ENCODE results near the gene ATP6V0E1.

ATP6V0E1 gene

DNA sequence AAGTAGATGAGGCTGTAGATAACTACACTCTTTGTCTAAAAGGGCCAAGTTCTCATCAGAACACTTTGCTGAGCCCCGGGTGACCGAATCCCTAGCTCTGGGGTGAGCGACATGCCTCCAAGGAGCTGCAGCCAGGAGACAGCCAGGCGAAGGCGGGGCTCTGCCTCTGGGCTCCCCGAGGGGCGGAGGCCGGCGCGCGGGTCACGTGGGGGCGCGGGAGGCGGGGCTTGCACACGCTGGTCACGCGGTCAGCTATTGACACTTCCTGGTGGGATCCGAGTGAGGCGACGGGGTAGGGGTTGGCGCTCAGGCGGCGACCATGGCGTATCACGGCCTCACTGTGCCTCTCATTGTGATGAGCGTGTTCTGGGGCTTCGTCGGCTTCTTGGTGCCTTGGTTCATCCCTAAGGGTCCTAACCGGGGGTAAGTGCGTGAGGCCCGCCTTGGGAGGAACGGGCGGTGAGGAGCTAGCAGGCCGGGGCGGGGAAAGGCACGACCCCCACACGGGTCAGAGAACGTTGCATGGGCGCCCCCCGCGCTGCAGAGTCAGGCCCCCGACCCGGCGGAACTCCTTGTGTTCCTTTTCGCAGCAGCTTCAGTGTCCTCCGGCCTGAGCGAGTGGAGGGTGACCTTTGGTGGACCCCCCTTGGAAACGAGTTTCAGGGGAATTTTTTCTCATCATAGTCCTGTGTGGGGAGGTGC is at the start of gene ATP6V0E1:
TSS of gene ATP6V0E1 (plus strand) at position 230 of the 702 bp plus-strand sequence. CDS start at position 320, 90 bp downstream.
- DNase-seq: peak; percentile 90

DNA sequence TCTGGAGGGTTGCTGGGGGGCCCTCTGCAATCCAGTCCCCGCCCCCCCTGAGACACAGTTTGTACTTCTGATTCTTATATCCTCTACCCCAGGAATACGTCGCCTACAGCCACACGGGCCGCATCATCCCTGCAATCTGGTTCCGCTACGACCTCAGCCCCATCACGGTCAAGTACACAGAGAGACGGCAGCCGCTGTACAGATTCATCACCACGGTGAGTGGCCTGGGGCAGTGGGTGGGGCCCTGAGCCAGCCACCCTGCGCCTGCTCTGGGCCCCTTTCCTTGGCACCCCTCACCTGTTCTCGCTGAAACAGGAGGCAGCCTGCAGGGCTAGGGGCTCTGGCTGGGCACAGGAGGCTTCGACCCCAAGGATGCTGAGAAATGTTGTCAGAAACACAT is 48.5 kb upstream of the ATP6V0E1 start:
- DNase-seq: no peak

DNA sequence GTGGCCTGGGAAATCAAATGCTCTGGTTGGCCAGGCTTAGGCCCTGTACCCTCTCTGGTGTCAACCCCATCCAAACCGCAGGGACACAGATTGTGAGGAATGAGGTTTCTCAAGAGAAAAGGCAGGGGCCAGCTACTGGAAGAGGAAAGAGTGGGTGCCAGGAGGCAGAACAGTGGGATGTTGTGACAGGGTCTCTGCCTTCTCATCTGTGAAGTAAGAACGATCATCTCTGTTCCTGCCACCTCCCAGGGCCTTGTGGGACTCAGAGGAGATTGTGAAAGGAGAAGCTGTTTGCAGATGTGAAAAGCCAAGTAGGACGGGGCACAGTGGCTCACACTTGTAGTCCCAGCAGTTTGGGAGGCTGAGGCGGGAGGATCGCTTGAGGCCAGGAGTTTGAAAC is 47.2 kb upstream of the ATP6V0E1 start:
- no peak for DNase-seq

DNA sequence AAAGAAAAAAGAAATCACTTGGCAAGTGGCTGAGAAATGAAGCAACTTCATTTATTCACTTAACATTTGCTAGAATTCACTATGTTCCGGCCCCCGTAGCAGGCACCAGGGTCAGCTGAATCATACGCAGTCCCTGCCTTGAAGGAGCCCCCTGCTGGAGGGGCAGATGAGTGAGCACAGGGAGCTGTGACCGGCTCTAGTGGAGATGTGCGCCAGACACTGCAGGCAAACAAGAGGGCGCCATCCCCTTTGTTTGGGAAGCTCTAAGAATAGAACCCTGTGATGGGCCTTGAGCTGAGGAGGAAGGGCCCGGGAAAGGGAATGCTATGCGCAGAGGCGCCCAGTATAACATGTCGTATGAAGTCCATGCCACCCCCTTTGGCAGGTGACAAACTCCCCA is 44.5 kb upstream of the ATP6V0E1 start:
- DNase-seq: no peak

DNA sequence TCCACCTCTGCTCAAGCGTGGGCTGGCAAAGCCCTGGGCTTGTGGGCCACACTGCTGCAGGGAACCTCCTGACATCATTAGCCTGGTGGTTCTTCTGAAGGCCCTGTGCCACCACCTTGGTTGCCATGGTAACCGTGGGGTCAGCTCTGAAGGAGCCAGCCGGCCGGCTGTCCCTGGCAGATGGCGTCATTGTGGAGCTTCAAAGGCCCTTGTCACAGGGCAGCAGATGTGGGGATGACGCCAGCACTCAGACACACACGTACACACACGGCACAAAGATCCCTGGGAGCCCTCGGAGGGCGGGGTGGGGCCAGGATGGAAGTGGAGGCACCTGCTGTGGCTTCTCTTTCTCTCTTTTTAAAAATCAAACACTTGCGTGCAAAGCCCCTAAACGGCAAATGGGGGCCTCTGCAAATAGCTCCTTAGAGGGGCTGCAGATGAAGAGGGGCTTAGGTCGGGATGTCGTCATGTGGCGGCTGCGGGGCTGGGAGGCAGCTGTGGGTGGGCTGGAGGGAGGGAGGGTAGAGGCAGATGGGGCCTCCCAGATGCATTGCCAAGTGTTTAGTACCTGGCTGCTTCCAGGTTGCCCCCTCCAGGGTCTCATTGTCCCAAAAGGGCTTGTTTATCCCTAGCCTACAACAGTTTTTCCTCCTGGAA is 43.8 kb upstream of the ATP6V0E1 start:
- DNase-seq: no peak

DNA sequence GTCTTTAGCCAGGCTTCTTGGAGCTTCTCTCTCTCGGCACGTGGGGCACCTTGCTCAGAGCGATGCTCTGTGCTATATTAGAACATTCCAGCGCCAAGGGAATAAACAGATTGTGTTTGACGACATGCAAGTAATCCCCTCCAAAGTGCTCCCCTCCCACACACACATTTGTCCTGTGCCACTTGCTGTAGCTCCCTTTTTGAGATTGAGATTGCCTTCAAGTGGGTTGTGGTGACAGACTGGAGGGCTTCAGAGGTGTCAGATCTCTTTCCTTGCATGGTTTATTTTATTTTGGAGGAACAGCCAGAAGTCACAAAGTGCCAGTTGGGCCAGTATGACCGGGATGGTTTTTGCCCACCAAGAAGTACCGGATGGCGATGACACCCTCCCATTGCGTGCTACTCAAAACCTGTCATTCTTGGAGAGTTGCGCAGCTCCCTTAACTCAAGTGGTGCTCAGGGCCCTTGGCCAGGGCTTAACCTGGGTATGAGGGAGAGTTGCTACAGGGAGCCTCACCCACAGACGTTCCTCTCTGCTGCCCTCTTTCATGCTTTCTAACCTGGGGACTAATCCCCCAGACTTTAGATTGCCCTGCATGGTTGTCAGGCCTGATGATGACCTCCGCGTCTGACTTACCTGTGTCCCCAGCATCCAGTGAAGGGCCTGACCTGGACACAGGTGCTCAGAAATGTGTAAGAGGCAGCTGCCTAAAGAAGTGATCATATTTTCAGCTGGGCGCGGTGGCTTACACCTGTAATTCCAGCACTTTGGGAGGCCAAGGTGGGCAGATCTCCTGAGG is 43.1 kb upstream of the ATP6V0E1 start:
- no peak for DNase-seq

DNA sequence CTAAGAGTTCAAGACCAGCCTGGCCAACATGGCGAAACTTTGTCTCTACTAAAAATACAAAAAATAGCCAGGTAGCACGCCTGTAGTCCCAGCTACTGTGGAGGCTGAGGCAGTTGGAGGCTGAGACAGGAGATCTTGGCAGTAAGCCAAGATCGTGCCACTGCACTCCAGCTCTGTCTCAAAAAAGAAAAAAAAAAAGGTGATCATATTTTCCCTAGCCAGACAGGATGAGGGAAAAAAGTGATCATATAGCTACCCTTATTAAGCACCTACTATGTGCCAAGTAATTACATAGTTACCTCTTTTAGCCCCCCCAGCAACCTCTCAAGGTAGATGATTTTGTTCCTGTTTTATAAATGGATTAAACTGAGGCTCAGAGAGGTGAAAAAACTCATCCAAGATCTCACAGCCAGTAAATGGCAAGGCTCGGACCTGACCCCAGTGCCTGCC is 42.5 kb upstream of the ATP6V0E1 start:
- no peak for DNase-seq

DNA sequence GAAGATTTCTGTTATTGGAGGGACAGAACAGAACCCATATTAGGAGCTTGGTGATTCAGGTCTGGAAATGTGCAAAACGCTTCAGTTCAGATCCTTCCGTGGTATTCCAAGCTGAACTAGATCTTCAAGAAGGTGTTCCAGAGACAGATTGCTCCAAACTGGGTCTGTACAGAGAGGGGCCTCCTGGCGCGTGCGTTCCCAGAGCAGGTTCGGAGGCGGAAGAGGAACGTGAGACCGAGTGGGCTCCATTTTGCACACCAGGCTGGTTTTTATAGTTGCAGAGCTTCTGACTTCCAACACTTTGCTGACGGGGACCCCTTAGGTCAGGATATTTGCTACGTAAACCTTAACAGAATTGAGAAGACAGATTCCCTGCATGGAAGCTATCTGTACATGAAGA is 41.0 kb upstream of the ATP6V0E1 start:
- no peak for DNase-seq

DNA sequence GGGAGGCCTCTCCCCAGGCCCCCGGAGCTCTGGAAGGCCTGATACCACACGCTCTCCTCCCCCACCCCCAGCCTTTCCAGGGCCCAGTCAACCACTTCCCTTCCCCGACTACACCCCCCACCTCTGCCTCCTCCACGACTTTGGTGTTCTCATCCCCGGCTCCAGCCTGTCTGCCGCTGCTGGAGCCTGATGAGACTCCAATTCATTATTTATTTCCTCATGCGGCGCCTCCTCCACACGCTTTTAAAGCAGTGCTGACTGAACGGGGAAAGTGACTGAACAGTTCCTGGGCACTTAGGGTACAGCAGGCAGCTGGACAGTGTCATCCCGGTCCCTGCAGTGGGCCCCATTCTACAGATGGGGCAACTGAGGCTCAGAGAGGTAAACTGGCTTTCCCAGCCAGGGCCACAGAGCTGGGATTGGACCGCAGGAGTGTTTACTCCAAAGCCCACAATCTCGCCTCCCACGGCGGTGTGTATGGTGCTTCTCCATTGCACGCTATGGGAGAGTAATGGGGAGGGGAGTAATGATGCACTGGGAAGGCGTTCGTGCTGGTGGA is 40.2 kb upstream of the ATP6V0E1 start:
- DNase-seq: no peak

DNA sequence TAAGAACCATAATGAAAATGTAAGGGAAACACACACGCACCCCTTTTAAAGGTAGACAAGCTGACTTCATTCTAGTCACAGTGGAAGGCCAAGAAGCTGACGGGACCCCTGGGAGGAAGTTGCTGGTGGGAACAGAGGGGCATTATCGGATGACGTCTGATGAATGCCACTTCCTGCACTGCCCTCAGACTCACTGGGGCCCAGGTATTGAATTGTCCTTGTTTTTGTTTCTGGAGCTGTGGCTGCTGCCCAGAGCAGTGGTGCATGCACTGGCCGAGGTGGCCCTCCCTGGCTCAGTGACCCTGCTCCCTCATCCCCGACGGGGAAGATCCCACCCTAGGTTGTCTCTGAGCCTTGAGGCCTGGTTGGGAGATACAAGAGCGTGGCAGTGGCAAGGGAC is 39.7 kb upstream of the ATP6V0E1 start:
- no peak for DNase-seq

DNA sequence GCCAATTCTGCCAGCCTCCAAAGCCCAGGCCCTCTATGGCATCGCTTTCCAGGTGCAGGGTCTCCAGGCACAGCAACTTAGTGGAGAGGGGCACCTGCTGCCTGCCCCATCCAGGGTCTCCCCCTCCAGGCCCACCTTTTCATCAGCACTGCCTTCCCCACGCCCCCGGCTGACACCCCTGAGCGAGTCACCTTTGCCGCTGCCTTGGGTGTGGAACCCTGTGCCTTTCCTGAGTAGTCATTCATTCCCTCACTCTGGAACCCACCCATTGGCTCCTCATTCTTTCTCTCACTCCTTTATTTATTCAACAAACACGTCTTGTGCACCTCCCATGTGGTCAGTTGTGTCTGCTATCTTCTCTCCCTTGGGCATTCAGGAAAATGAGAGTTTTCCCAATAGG is 38.8 kb upstream of the ATP6V0E1 start:
- DNase-seq: no peak

DNA sequence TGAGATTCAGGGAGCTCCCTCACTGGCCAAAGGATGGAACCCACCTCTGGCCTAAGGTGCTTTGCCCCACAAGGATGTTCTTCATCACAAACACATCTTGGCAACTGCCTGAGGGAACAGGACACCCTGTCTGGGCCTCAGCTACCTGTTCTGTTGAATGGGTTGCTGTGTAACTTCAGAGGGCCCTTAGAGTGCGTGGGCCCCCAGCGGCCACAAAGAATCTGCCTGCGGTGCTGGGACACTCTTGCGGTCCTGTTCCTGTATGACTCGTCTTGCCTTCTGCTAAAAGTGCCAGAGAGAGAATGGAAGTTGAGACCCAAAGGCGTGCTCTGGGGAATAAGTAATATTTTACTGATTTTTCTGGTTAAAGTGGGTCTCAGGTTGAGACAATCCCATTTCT is 38.4 kb upstream of the ATP6V0E1 start:
- no peak for DNase-seq

DNA sequence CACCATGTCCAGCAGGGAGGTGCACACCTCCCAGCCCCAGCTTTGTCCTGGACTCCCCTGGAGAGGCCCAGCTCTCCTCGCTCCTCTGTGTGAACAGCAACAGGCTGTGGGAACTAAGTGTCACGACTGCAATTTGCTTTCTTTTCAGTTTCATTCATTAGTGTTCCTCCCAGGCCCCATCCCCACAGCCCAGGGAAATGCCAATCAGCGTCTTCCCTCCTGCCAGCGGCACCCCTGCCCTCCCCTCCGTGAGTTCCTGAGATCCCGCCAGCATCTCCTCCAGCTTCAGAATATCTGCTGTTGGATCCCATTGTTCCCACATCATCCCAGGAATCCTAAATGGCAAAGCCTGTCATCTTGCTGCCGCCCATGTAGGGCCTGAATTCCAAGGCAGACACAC is 37.4 kb upstream of the ATP6V0E1 start:
- DNase-seq: no peak

DNA sequence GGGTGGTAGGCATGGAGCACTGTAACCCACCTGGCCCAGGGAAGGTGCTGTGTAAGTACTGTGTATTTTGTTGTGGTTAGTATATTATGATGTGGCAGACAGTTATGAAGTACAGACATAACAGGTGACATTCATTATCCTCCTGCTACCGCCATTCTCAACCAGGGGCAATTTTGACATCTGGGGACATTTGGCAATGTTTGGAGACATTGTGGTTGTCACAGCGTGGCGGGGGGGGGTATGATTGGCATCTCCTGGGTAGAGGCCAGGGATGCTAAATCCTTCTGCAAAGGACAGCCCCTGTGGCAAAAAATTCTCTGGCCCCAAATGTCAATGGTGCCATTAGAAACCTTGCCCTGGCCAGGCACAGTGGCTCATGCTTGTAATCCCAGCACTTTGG is 34.1 kb upstream of the ATP6V0E1 start:
- DNase-seq: no peak

DNA sequence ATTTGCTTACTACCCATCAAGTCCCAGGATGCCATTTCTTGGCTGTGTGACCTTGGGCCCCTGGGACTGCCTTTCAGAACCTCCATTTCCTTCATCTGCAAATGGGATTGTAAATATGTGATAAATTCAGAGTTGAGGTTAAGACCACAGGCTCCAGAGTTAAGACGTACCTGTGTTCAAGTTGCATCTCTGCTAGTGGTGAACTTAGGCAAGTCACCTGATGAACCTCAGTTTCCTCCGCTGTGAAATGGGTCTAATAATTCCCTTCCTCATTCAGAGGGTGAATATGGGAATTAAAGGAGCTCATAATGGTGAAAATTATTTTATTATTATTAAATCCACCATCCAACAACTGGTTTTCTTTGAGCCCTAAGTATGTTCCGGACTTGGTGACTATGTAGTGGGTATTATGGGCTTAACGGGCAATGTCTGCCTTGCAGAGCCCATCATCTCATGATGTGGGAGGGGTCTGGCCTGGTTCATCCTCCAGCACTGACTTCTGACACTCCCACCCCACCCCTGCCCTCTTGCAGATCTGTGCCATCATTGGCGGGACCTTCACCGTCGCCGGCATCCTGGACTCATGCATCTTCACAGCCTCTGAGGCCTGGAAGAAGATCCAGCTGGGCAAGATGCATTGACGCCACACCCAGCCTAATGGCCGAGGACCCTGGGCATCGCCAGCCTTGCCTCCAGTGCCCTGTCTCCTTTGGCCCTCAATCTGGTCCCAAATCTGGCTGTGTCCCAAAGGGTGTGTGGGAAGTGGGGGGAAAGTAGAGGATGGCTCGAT is 33.2 kb upstream of the ATP6V0E1 start:
- DNase-seq: no peak

DNA sequence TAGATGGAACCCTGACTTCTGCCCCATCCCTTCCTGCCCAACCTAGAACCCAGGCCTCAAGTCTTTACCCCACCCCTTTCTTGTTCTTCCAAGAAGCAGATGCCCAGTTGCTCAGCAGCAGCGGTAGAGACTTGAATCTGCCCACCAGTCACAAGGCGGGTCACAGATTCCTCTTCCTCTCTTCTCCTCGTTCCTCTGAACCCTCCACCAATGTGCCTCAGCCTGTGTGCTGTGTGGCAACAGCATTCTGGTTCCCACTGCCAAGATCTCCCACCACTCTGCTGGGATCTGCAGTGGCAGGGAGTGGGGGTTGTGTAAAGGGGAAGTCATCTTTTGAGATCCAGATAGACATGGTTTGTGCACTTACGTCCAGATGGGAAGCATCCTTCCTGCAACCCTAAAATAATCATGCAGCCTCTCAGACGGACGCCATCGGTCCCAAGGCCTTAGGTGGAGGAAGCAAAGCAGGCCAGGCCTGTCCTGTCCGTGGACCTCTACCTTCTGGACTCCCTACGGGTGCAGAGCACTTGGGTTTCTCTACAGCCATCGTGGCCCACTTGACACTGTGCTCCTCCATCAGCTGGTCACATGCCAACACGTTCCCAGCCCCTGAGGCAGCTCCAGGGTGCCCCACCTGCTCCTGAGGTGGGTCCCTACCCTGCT is 32.1 kb upstream of the ATP6V0E1 start:
- DNase-seq: no peak

DNA sequence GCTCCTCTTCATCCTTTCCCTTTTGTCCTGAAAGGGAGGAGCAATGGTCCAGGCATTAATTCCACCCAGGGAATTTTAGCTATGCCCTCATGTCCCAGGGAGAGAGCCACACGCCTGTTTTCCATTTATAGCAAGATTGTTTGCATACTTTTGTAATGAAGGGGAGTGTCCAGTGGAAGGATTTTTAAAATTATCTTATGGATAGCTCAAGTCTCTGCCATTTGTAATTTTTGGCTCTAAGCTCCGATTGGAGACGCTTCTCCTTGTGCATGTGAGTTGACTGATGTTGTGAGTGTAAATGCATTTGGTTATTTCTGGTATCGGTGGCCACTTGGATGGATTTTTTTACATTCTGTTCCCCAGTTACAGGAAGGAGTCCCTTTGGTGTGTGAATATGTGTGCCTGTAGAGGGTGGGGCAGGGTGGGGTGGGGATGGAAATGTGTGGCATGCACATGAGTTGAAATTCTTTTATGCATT is 31.5 kb upstream of the ATP6V0E1 start:
- DNase-seq: no peak

DNA sequence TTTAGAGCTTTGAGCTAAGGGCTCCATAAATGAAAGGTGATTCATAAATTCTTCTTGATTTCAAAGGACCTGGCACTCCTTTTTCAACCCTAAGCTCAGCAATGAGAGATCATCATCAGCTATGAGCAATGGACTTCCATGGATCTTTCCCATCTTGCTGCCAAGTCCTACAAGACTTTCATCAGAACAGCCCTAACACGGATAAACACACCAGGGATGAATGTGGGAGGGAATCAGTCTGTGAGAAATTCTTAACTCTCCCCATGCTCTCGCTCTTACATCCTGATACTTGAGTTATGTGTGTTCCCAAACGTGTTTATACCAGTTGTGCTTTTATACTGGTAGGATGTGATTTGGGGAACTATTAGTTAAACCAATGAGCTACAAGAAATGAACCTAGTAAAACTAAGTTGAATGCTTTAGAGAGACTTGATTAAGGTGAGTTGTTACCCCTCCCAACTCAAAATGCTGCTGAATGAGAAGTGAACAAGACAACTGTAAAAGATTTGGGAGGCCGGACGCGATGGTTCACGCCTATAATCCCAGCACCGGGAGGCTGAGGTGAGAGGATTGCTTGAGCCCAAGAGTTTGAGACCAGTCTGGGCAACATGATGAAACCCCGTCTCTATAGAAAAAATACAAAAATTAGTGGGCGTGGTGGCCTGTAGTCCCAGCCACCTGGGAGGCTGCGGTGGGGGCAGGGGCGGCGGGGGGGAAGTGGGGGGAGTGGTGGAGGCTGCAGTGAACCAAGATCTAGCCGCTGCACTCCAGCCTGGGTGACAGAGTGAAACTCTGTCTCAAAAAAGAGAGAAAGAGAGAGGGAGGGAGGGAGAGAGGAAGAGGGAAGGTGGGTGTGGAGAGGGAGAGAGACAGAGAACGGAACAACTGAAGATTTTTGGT is 29.5 kb upstream of the ATP6V0E1 start:
- no peak for DNase-seq

DNA sequence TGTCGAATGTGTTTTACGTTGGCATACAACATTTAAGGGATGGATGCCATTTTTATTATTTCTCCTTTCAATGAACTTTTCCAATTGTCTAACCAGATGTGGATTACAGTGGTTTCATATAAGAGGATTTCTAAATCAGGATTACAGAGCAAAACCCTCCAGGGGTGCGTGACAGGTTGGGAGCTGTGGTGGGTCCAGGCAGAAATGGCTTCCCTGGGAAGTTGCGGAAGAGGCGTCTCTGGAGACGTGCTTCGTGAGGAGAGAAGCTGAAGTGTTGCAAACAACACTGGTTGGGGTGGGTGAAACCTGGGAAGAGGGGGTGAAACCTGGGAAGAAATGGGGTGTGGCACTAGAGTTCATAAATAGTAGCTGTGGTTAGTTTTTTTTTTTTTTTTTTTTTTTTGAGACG is 28.8 kb upstream of the ATP6V0E1 start:
- DNase-seq: no peak

DNA sequence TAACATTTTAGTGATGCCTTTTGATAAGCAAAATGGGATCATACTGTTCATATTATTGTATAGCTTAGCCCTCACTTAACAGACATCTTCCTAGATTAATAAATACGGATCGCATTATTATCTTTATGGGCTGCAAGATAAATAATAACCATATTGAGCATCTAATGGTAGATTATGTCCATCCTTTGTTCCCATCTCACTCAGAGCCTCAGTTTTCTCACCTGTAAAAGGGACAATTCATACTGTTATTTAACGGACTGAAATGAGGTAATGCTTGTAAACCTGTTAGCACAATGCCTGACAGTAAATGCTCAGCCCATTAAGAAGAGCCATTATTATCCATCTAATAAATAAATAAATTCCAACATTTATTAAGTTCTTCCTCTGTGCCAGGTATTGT is 27.3 kb upstream of the ATP6V0E1 start:
- DNase-seq: no peak

DNA sequence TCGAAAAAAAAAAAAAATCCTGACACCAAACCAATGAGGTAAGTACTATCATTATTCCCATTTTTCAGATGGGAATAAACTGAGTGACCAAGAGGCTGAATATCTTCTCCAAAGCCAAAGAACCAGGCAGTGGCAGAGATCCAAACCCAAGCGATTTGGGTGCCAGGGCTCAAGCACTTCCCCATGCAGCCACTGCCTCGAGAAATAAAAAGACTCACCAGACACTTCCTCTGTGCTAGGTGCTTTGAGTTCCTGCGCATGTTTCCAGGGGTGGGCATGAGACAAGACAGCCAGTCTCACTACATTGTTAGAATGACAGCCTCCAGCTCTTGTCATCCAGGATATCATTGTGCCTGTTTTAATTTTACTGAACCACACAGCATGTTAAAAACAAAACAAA is 26.6 kb upstream of the ATP6V0E1 start:
- no peak for DNase-seq

All from activated T-cell treated with anti-CD3 and anti-CD28 coated beads for 4 hours (primary cell).